H1 (cell line): ENCODE measurements around the gene ATP5PB. TPM values are rescaled to one million over a fixed set of nuclear protein-coding genes. Genes with fewer than 3 reads are reported as not detected.

Source experiments
- BACH1 ChIP-seq: IDR thresholded peaks from 2 replicates; pipeline ENCODE4 v1.6.1; 2012; ENCODE audit warnings: low read length, improper control_type of control experiment
- FOSL1 ChIP-seq: IDR thresholded peaks from 2 replicates; pipeline ENCODE4 v1.6.1; 2011; ENCODE audit warnings: mild to moderate bottlenecking, low read depth, low read length, moderate library complexity; ENCODE audit not compliant: insufficient read depth
- JUN ChIP-seq: IDR thresholded peaks from 2 replicates; pipeline ENCODE4 v1.6.1; 2011; ENCODE audit warnings: low read depth, mild to moderate bottlenecking, improper control_type of control experiment, low read length
- KDM5A ChIP-seq: fragments of 200-600 bp; IDR thresholded peaks from 2 replicates; pipeline ENCODE4 v1.7.1; 2012; ENCODE audit warnings: mild to moderate bottlenecking, low read length, inconsistent platforms, mixed read lengths
- RNF2 ChIP-seq: fragments of 200-900, 300-1000 bp; sonication (generic); IDR thresholded peaks from 2 replicates; pipeline ENCODE4 v1.7.1; 2016; ENCODE audit warnings: borderline replicate concordance, low read depth, mild to moderate bottlenecking, antibody characterized with exemption, low read length; ENCODE audit not compliant: poor library complexity, severe bottlenecking; ENCODE audit errors: missing control alignments
- SP2 ChIP-seq: IDR thresholded peaks from 2 replicates; pipeline ENCODE4 v1.6.1; 2012; ENCODE audit warnings: mild to moderate bottlenecking, low read length, inconsistent platforms
- polyA plus RNA-seq, 7 experiments: library from polyadenylated mRNA; depleted of rRNA in 3 of 7; stranded (reverse) in 5 of 7; unstranded in 2 of 7; fragments of >200 nt in 5 of 7; fragments of 200-250 nt in 2 of 7; gene quantifications; 1 replicate in 5 of 7; 2 replicates in 1 of 7; 4 replicates in 1 of 7; pipeline versions ENCODE4 v1.2.1 to v1.2.3, GENCODE V29; 2011 to 2013; ENCODE audit warnings: missing spikeins in 2 of 7, mixed read lengths in 2 of 7
- total RNA-seq: library from RNA; stranded (reverse); fragmentation: NEBNext Ultra II Directional; extraction: Animal tissue kit (Norgen Biotek cat#: 25700); gene quantifications from 2 replicates; pipeline ENCODE4 v1.2.1, GENCODE V29; 2021
- TF ChIP-seq, protein P1 (sequence below): IDR thresholded peaks from 2 replicates; pipeline ENCODE4 v1.6.1; 2012; ENCODE audit warnings: low read length, inconsistent platforms

ATP5PB gene
- total and polyA plus RNA-seq, 2 of the 8 experiments (the other 6 are each of a cell fraction or from before 2014, with no cell fraction given) = 232 to 262 TPM

GRCh38 chr1:111402083-111402482 lies 47.2 kb upstream of the ATP5PB start (continued):
- TF ChIP-seq, protein P1, sequence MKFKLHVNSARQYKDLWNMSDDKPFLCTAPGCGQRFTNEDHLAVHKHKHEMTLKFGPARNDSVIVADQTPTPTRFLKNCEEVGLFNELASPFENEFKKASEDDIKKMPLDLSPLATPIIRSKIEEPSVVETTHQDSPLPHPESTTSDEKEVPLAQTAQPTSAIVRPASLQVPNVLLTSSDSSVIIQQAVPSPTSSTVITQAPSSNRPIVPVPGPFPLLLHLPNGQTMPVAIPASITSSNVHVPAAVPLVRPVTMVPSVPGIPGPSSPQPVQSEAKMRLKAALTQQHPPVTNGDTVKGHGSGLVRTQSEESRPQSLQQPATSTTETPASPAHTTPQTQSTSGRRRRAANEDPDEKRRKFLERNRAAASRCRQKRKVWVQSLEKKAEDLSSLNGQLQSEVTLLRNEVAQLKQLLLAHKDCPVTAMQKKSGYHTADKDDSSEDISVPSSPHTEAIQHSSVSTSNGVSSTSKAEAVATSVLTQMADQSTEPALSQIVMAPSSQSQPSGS = no peak
- no peak for TF ChIP-seq KDM5A
- no peak for TF ChIP-seq JUN
- TF ChIP-seq FOSL1 = no peak
- no peak for TF ChIP-seq BACH1
- TF ChIP-seq RNF2 = no peak
- no peak for TF ChIP-seq SP2
